Retinal pigment epithelial cell (primary cell): Measurements from ENCODE around the gene ARL14.

Experiments used
- DNase-seq: peaks from one replicate; pipeline ENCODE4 v3.0.0-alpha.2; 2010; ENCODE audit warnings: low read depth
- H3K4me3 ChIP-seq: 2 replicates; pipeline ENCODE4 v1.5.1; 2011; ENCODE audit warnings: mild to moderate bottlenecking, low read length, control low read depth, moderate library complexity
- CTCF ChIP-seq: conservative IDR thresholded peaks from 2 replicates; pipeline ENCODE4 v1.5.1; 2011; ENCODE audit warnings: low read depth, low read length, control low read depth, inconsistent platforms

ARL14 gene

GRCh38 chr3:160661660-160662059 is 15.3 kb upstream of the ARL14 start:
- TF ChIP-seq CTCF: no peak
- no peak for DNase-seq
- H3K4me3 ChIP-seq: no peak overlapping the region

GRCh38 chr3:160665231-160665630 is 11.7 kb upstream of the ARL14 start:
- H3K4me3 ChIP-seq: no peak overlapping the region
- DNase-seq: no peak
- no peak for TF ChIP-seq CTCF

- no peak overlapping the region for H3K4me3 ChIP-seq
- no peak for TF ChIP-seq CTCF
- DNase-seq: peak; percentile 52
Observed at GRCh38 chr3:160665784-160666526, 11.0 kb upstream of the ARL14 start.

GRCh38 chr3:160667452-160667851 is 9.5 kb upstream of the ARL14 start:
- DNase-seq: peak; percentile 66
- no peak for TF ChIP-seq CTCF

GRCh38 chr3:160668454-160668853 is 8.5 kb upstream of the ARL14 start:
- no peak for TF ChIP-seq CTCF
- no peak overlapping the region for H3K4me3 ChIP-seq
- DNase-seq: no peak

More at GRCh38 chr3:160667452-160667851, 9.5 kb upstream of the ARL14 start:
- no peak overlapping the region for H3K4me3 ChIP-seq

GRCh38 chr3:160671231-160671630 is 5.7 kb upstream of the ARL14 start:
- DNase-seq: no peak
- TF ChIP-seq CTCF: no peak
- no peak overlapping the region for H3K4me3 ChIP-seq

GRCh38 chr3:160671995-160672394 is 5.0 kb upstream of the ARL14 start:
- no peak for TF ChIP-seq CTCF
- no peak overlapping the region for H3K4me3 ChIP-seq
- no peak for DNase-seq
